IPS-20b (cell line): Measurements from ENCODE around the gene NOVA2.
A peak's percentile ranks its signal among the peaks of the same experiment; 100 is the strongest.

ENCODE experiments used
- H3K27ac ChIP-seq: one replicate; pipeline ENCODE4 v1.5.1; 2013; ENCODE audit warnings: low read length
- H3K27me3 ChIP-seq: 2 replicates; pipeline ENCODE4 v1.6.1; 2013; ENCODE audit warnings: mild to moderate bottlenecking, low read length, inconsistent platforms; ENCODE audit not compliant: insufficient read depth
- H3K36me3 ChIP-seq: 2 replicates; pipeline ENCODE4 v1.6.1; 2013; ENCODE audit warnings: low read depth, mild to moderate bottlenecking, inconsistent platforms, low read length, moderate library complexity; ENCODE audit not compliant: insufficient read depth
- H3K4me1 ChIP-seq: 2 replicates; pipeline ENCODE4 v1.6.1; 2013; ENCODE audit warnings: mild to moderate bottlenecking, control low read depth, inconsistent platforms, low read length, moderate library complexity; ENCODE audit not compliant: insufficient read depth
- H3K4me3 ChIP-seq: 2 replicates; pipeline ENCODE4 v1.5.1; 2013; ENCODE audit warnings: mild to moderate bottlenecking, low read length, inconsistent platforms
- H3K9ac ChIP-seq: 2 replicates; pipeline ENCODE4 v1.6.1; 2013; ENCODE audit warnings: low read depth, mild to moderate bottlenecking, inconsistent platforms, low read length, moderate library complexity
- H3K9me3 ChIP-seq: 2 replicates; pipeline ENCODE4 v1.6.1; 2013; ENCODE audit warnings: mild to moderate bottlenecking, low read depth, low read length, inconsistent platforms; ENCODE audit not compliant: insufficient read depth

NOVA2 gene

DNA sequence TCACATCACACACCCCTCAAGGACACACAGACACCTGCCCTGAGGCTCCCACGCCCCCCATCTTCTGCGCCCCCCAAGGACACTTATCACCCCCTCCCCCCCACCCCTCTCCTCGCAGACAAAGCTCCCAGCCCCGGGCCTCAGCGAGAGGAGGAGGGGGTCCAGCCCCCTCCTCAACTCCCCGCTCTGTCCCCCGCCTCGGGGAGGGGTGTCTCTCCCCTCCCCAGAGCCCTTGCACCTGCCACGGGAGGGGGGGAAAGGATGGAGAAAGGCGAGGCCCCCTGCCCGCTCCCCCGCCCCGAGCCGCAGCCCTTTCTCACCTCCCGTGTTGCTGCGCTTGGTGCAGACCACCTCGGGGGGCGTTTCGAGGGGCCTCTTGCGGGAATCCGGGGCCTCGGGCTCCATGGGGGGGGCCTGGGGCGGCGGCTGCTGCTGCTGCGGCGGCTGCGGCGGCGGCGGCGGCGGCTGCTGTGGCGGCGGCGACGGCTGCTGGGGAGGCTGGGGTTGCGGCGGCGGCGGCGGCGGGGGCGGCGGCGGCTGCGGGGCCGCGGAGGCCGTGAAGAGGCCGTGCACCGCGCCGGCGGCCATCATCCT, 621 bp downstream of the NOVA2 start:
- Histone ChIP-seq H3K4me1 (no peaks in the 10 kb centered on the region; the same call in 1 of the 2 replicates), H3K27ac (no peak overlapping the region), H3K4me3 (peak overlapping the region; percentile 58; the same call in 1 of the 2 replicates), H3K9me3 (no peaks in the 10 kb centered on the region), H3K36me3 (no peaks in the 10 kb centered on the region), H3K27me3 (peaks cover 19% of the 10 kb centered on the region), H3K9ac (no peak overlapping the region)

GRCh38 chr19:45972081-45972946, 1.4 kb downstream of the NOVA2 start:
- Histone ChIP-seq H3K4me1 (no peaks in the 10 kb centered on the region; the same call in 1 of the 2 replicates), H3K27me3 (peaks cover 19% of the 10 kb centered on the region), H3K27ac (no peak overlapping the region), H3K9ac (no peak overlapping the region), H3K36me3 (no peaks in the 10 kb centered on the region), H3K9me3 (no peaks in the 10 kb centered on the region), H3K4me3 (peak overlapping the region; percentile 58; the same call in 1 of the 2 replicates)

DNA sequence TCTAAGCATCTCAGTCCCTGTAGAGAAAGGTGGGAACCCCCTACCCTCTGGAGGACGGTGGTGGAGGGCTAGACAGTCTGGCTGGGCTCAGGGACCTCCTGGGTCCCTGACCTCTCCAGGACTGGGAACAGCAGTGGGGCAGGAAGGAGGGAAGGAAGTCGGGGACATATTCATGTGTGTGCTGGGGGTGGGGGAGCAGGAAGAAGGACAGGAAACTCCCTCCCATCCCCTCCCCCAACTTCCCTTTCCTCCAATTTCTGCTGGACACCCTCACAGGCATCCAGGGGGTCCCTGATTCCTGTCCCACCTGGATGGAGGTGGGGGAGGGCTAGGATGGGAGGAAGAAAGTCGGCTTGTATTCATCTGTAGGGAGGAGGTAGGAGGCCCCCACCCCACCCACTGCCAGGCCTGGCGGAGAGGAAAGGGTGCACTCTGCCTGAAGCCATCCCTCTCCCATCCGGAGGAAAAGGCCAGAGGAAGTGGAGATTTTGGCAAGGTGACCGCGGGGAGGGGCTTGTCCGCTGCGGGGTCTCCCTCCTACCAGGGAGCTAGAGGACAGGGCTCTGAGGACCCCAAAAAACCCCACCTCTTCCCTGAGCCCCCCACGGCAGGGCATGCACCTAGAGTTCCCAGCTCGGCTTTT, 2.3 kb downstream of the NOVA2 start:
- no peak overlapping the region for H3K4me3 ChIP-seq
- no peak overlapping the region for H3K9ac ChIP-seq
- H3K4me1 ChIP-seq: no peaks in the 10 kb centered on the region; the same call in 1 of the 2 replicates
- no peak overlapping the region for H3K27ac ChIP-seq
- H3K27me3 ChIP-seq: peaks cover 19% of the 10 kb centered on the region
- H3K9me3 ChIP-seq: no peaks in the 10 kb centered on the region
- no peaks in the 10 kb centered on the region for H3K36me3 ChIP-seq

DNA sequence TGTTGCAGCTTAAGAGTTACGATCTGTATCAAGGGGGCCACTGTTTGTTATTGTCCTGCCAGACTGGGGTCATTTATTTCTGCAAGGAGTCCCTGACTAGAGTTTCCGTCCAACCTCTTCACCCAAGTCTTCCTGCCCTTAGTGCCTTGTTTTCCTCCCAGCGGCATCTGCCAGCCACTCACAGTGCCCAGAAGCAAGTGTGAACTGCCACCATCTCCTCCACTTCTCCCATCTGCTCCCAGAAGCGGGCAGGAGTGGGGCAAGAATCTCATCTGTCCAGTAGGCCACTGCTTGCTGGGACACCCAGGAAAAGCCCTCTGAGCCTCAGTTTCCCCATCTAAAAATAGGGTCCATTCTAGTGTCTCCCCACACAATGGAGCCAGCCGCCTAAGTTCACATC, 4.0 kb downstream of the NOVA2 start:
- Histone ChIP-seq H3K9ac (no peak overlapping the region), H3K36me3 (no peaks in the 10 kb centered on the region), H3K9me3 (no peaks in the 10 kb centered on the region), H3K27me3 (peaks cover 19% of the 10 kb centered on the region), H3K4me1 (no peaks in the 10 kb centered on the region), H3K27ac (no peak overlapping the region), H3K4me3 (no peak overlapping the region)

DNA sequence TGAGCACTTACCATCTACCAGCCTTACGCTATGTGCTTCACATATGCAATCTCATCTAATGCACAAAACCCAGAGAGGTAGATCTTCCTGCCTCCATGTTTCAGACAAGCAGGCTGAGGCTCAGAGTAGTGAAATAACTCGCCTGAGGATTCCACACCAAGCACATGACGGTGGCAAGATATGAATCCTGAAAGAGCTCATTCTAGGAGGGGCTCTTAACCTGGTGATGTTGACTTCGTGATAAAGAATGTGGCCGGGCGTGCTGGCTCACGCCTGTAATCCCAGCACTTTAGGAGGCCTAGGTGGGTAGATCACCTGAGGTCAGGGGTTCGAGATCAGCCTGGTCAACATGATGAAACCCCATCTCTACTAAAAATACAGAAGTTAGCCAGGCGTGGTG, 5.0 kb downstream of the NOVA2 start:
- no peak overlapping the region for H3K9ac ChIP-seq

DNA sequence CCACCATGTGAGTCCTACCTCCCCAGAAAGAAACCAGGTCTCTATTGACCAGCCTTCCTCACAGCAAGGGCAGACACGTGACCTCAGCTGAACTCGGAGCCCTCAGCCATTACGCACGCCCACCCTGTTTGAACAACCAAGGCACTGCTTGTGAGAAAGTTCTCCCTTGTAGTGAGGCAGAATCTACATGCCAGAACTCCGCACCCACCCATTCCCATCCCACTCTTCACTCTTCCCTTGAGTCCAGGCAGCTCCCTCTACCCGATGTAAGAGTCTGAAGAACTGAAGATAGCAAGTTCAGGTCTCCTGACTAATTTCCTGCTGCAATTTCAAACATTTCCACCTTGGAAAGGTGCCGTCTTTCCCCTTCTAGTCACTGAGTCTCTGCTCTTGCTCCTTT, 6.4 kb downstream of the NOVA2 start:
- H3K4me1 ChIP-seq: no peaks in the 10 kb centered on the region
- no peaks in the 10 kb centered on the region for H3K36me3 ChIP-seq
- no peaks in the 10 kb centered on the region for H3K9me3 ChIP-seq
- peaks cover 8% of the 10 kb centered on the region for H3K27me3 ChIP-seq
- H3K27ac ChIP-seq: no peak overlapping the region
- H3K9ac ChIP-seq: no peak overlapping the region
- no peak overlapping the region for H3K4me3 ChIP-seq

More for the DNA sequence above, 5.0 kb downstream of the NOVA2 start:
- no peaks in the 10 kb centered on the region for H3K36me3 ChIP-seq
- no peak overlapping the region for H3K4me3 ChIP-seq
- H3K4me1 ChIP-seq: no peaks in the 10 kb centered on the region
- peaks cover 14% of the 10 kb centered on the region for H3K27me3 ChIP-seq
- H3K9me3 ChIP-seq: no peaks in the 10 kb centered on the region
- no peak overlapping the region for H3K27ac ChIP-seq

GRCh38 chr19:45962021-45962420, 11.6 kb downstream of the NOVA2 start:
- Histone ChIP-seq H3K4me1 (no peaks in the 10 kb centered on the region; the same call in 1 of the 2 replicates), H3K27ac (no peak overlapping the region), H3K9ac (no peak overlapping the region), H3K9me3 (no peaks in the 10 kb centered on the region), H3K36me3 (peaks cover 7% of the 10 kb centered on the region; the same call in 1 of the 2 replicates), H3K4me3 (no peak overlapping the region), H3K27me3 (no peaks in the 10 kb centered on the region; the same call in 1 of the 2 replicates)

DNA sequence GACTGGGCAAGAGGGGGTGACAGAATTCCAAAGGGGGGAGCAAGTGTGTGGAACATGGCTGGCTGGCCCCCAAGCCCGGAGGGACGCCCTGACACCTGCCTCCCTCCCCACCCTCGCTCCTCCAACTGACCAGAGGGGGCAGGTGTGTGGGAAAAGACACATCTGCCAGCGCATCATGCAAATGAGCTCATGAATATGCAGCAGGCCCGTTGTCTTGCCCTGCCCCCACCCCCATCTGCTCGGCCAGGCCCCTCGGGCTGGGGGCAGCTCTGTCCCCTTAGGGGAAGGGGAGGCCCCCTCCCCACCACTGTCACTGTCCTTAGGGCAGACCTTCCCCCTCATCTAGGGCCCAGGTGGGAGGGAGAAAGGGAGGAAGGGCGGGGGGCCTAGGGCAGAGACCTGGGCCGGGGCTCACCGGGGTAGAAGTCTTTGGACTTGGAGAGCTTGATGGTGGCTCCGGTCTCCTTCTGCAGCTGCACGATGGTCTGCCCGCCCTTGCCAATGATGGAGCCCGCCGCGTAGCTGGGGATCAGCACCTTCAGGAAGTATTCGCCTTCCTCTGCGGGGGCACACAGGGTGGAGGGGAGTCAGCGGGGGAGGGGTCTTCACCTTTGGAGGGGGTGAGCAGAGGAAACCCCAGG, 12.9 kb downstream of the NOVA2 start:
- Histone ChIP-seq H3K36me3 (peaks cover 7% of the 10 kb centered on the region; the same call in 1 of the 2 replicates), H3K27me3 (no peaks in the 10 kb centered on the region; the same call in 1 of the 2 replicates), H3K9ac (peak overlapping the region; percentile 39; the same call in 1 of the 2 replicates), H3K4me3 (peak overlapping the region; percentile 52; the same call in 1 of the 2 replicates), H3K9me3 (no peaks in the 10 kb centered on the region), H3K27ac (no peak overlapping the region), H3K4me1 (no peaks in the 10 kb centered on the region; the same call in 1 of the 2 replicates)

DNA sequence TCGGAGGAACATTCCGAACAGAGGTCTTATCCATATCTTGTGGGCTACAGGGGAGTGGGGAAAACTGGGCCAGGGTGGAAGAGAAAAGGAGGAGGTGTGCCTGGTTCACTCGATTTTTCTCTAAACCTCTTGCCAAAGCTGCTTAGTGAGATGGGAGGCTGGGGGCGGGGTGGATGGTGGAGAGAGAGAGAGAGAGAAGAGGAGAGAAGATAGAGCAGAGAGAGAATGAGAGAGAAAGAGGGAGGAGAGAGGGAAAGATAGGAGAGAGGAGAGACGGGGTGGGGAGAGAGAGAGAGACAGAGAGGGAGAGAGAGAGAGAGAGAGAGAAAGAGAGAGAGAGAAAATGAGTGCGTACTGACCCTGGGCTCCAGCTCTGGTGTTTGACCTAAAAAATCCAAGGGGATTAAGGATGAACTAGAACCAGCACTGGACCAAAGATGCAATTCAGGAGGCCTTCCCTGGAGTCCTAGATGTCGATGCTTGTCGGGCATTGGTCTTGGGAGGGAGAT, 14.1 kb downstream of the NOVA2 start:
- no peaks in the 10 kb centered on the region; the same call in 1 of the 2 replicates for H3K4me1 ChIP-seq
- no peaks in the 10 kb centered on the region; the same call in 1 of the 2 replicates for H3K27me3 ChIP-seq
- H3K36me3 ChIP-seq: peaks cover 7% of the 10 kb centered on the region; the same call in 1 of the 2 replicates
- no peak overlapping the region for H3K4me3 ChIP-seq
- H3K27ac ChIP-seq: no peak overlapping the region
- no peak overlapping the region for H3K9ac ChIP-seq
- no peaks in the 10 kb centered on the region for H3K9me3 ChIP-seq

DNA sequence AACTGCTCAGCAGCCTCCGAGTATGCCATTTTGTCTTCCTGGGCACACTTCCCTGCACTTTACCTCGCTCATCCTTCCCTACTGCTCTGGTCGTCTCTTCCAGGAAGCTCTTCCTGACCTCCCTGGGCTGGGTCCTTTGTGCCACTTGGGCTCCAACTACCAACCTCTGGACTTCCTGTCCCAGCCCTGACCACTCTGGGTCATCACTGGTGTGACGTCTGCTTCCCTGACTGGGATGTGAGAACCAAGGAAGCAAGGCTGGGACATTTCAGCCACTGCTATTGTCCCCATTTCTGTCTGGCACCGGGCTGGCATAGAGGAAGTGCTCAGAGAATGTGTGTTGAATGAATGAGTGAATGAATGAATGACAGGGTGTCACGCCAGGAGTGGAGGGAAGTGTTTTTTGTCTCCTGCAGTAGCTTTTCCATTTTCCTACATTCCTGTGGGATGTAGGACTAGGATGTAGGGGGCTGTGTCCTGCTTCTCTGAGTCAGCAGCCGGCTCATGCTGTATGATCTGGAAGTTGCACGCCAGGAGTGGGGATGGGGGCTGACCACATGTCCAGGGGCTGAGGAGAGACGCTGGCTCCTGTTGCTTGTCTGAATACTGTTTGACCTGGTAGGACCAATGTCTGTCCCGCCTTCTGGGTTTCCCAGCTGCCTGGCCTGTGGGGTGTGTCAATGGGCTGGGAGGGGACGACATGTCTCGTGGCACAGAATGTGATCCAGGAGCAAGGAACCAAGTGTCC, 14.7 kb downstream of the NOVA2 start:
- Histone ChIP-seq H3K27me3 (no peaks in the 10 kb centered on the region; the same call in 1 of the 2 replicates), H3K4me1 (no peaks in the 10 kb centered on the region; the same call in 1 of the 2 replicates), H3K4me3 (no peak overlapping the region), H3K27ac (no peak overlapping the region), H3K36me3 (peaks cover 7% of the 10 kb centered on the region; the same call in 1 of the 2 replicates), H3K9me3 (no peaks in the 10 kb centered on the region), H3K9ac (no peak overlapping the region)
